ENCODE measurements around the gene C6orf120.
A peak's percentile ranks its signal among the peaks of the same experiment; 100 is the strongest.

C6orf120 gene

GRCh38 chr6:169738976-169739529 is 37.1 kb downstream of the C6orf120 start:
- no peak overlapping the region for H3K27ac ChIP-seq
- TF ChIP-seq Cebpa-rat (IDR thresholded peaks at IDR 0.05): no peak

GRCh38 chr6:169741344-169741743 is 39.4 kb downstream of the C6orf120 start:
- Histone ChIP-seq H3K36me3 (no peaks in the 10 kb centered on the region), H3K9me3 (peaks cover 5% of the 10 kb centered on the region; the same call in 1 of the 2 replicates), H3K27me3 (no peaks in the 10 kb centered on the region)

More at GRCh38 chr6:169738976-169739529, 37.1 kb downstream of the C6orf120 start:
- H3K4me1 ChIP-seq: peaks cover 9% of the 10 kb centered on the region
- H3K9ac ChIP-seq: no peak overlapping the region
- no peak overlapping the region for H3K4me3 ChIP-seq
- no peaks in the 10 kb centered on the region for H3K36me3 ChIP-seq
- H3K27me3 ChIP-seq: no peaks in the 10 kb centered on the region
- H3K9me3 ChIP-seq: no peaks in the 10 kb centered on the region
- no peaks in the 10 kb centered on the region for H4K20me1 ChIP-seq
- no peak overlapping the region for H3K4me2 ChIP-seq

GRCh38 chr6:169745405-169745804 is 43.5 kb downstream of the C6orf120 start:
- no peak overlapping the region for H3K9ac ChIP-seq
- no peak overlapping the region for H3K4me3 ChIP-seq
- H3K27ac ChIP-seq: no peak overlapping the region
- H3K27me3 ChIP-seq: no peaks in the 10 kb centered on the region
- no peak overlapping the region for H3K4me2 ChIP-seq
- 0 out of 2 replicates have a peak, but pooled peaks cover 3% of the 10 kb centered on the region for H3K36me3 ChIP-seq
- TF ChIP-seq Cebpa-rat (IDR thresholded peaks at IDR 0.05): no peak
- peaks cover 9% of the 10 kb centered on the region; the same call in 1 of the 2 replicates for H3K9me3 ChIP-seq
- H4K20me1 ChIP-seq: no peaks in the 10 kb centered on the region
- peaks cover 10% of the 10 kb centered on the region for H3K4me1 ChIP-seq

More at GRCh38 chr6:169741344-169741743, 39.4 kb downstream of the C6orf120 start:
- Histone ChIP-seq H3K9ac (no peak overlapping the region), H4K20me1 (no peaks in the 10 kb centered on the region), H3K4me2 (no peak overlapping the region), H3K4me3 (no peak overlapping the region), H3K4me1 (peaks cover 8% of the 10 kb centered on the region), H3K27ac (no peak overlapping the region)
- no peak for TF ChIP-seq Cebpa-rat (IDR thresholded peaks at IDR 0.05)

GRCh38 chr6:169746556-169746955 is 44.6 kb downstream of the C6orf120 start:
- H3K27me3 ChIP-seq: no peaks in the 10 kb centered on the region
- H3K9me3 ChIP-seq: peaks cover 9% of the 10 kb centered on the region; the same call in 1 of the 2 replicates
- TF ChIP-seq Cebpa-rat (IDR thresholded peaks at IDR 0.05): no peak
- H3K27ac ChIP-seq: no peak overlapping the region
- 0 out of 2 replicates have a peak, but pooled peaks cover 3% of the 10 kb centered on the region for H3K36me3 ChIP-seq
- H3K4me1 ChIP-seq: peaks cover 14% of the 10 kb centered on the region
- no peaks in the 10 kb centered on the region for H4K20me1 ChIP-seq
- no peak overlapping the region for H3K4me3 ChIP-seq
- H3K9ac ChIP-seq: no peak overlapping the region
- no peak overlapping the region for H3K4me2 ChIP-seq

- peaks cover 25% of the 10 kb centered on the region for H3K4me1 ChIP-seq
- 0 out of 2 replicates have a peak, but pooled peaks cover 4% of the 10 kb centered on the region for H3K9me3 ChIP-seq
- TF ChIP-seq Cebpa-rat (IDR thresholded peaks at IDR 0.05): no peak
- peak within 1 kb of the TSS; percentile 96 for H3K27ac ChIP-seq
- no peaks in the 10 kb centered on the region for H3K27me3 ChIP-seq
- no peaks in the 10 kb centered on the region for H4K20me1 ChIP-seq
- H3K36me3 ChIP-seq: peaks cover 11% of the 10 kb centered on the region; the same call in 1 of the 2 replicates
- H3K4me3 ChIP-seq: peak within 1 kb of the TSS; percentile 86
- peak within 1 kb of the TSS; percentile 73 for H3K4me2 ChIP-seq
- H3K9ac ChIP-seq: peak within 1 kb of the TSS; percentile 95
Observed at GRCh38 chr6:169751242-169752073, 49.5 kb downstream of the C6orf120 start, which contains the start of the genes DYNLT2 and ERMARD. TSS of gene DYNLT2 (minus strand) at chr6:169751572. CDS start at chr6:169751458, 114 bp downstream. TSS of gene ERMARD (plus strand) at chr6:169751622. CDS start at chr6:169751658, 36 bp downstream.

GRCh38 chr6:169752074-169752623 is 50.2 kb downstream of the C6orf120 start:
- peak overlapping the region; percentile 86 for H3K4me3 ChIP-seq
- TF ChIP-seq Cebpa-rat (IDR thresholded peaks at IDR 0.05): no peak
- peak overlapping the region; percentile 96 for H3K27ac ChIP-seq

More at GRCh38 chr6:169752074-169752623, 50.2 kb downstream of the C6orf120 start:
- no peaks in the 10 kb centered on the region for H3K9me3 ChIP-seq
- H3K27me3 ChIP-seq: no peaks in the 10 kb centered on the region
- H3K9ac ChIP-seq: peak overlapping the region; percentile 95
- H3K4me1 ChIP-seq: peaks cover 25% of the 10 kb centered on the region
- peaks cover 18% of the 10 kb centered on the region for H3K36me3 ChIP-seq
- no peaks in the 10 kb centered on the region for H4K20me1 ChIP-seq
- H3K4me2 ChIP-seq: peak overlapping the region; percentile 73
